NCI-H2227 (cell line): ENCODE results near the gene C1orf35.

Experiments
- DNase-seq: peaks from one replicate; lab custom pipeline; 2025; ENCODE audit not compliant: unreplicated experiment; lab: John Stamatoyannopoulos, UW

Gene C1orf35

DNA sequence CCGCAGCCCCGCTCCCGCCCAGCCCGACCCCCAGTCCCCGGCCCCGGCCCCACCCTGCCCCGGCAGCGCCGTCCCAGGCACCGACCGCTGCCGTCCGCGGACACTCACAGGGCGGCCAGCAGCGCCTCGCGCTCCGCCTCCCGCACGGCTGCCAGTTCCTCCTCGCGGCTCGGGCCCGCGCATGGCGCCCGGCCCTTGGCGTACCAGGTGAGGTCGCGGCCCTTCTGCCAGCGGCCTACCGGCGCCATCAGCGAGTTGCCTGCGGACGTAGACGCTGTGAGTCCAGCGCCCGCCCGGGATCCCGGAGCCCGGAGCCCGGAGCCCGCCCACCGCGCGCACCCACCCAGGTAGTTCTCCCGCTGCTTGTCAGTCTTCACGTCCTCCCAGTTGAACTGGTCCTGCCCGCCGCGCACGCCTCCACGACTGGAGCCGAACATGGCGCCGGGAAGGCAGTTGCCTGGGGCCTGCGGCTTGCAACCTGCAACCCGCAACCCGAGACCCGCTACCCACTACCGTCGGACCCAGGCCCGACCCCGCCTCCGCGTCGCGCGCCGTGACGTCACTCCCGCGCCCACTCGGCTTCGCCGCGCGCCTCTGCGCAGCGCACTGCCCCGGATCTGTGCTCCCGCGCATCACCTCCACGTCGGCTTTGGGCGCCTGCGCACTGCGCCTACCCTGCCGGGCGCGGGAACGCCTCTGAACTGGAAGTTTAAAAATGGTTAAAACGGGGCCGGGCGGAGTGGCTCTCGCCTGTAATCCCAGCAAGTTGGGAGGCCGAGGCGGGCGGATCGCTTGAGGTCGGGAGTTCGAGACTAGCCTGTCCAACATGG lies at the start of gene C1orf35:
Gene C1orf35, minus strand, starts transcription at position 535 of the 830 bp plus-strand sequence. Its CDS starts 98 bp downstream, at position 437.
- peak; percentile 98 for DNase-seq

DNA sequence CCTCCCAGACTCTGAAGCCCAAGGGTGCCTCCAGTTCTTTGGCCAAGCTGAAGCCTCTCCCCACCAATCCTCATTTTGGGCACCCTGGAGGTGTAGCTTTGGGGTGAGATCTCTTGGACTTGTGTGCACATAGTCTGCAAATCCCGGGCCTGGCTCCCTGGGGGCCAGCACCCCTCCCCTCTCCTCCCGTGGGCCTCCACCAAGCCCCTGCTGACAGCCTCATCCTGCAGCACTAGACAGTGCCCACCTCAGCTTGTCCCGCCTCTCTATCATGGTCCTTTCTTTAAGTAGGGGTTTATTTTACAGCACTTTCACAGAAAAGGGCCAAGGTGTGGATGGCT lies 49.8 kb upstream of the C1orf35 start:
- no peak for DNase-seq

DNA sequence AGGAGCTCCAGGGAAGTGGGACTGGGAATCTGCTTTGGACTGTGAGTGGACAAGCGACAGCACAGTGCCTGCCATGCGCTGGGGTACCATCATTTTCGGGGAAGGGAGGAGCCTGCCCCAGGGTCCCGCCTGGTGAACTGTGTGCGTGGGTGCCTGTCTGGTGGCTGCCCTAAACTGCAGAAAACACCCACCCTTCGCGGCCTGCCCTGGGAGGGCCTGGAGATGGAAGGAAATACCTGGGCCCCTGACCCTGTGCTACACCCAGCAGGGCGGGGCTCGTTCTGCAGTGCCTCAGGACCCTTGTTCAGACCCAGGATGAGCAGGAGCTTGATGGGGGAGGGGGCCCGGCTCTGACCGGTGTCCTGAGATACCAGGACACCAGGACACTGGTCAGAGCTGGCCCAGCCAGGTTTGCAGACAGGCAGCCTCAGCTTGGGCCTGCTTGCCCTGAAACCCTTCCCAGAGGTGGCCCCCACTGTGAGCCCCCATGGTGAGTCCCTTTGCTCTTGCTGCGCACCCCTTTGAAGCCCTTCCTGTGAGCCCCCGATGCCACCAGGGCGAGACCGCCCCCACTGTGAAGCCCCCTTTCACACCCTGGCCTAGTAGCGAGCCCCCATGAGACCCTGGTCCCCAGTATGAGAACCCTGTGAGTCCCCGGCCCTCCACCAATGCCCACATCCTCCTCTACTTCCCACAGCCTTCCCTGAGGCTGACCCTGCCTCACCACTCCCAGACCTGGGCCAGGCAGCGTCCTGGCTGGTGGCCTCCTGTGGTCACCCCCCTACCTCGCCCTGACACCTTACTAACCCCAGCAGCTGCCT lies 49.2 kb upstream of the C1orf35 start:
- no peak for DNase-seq

DNA sequence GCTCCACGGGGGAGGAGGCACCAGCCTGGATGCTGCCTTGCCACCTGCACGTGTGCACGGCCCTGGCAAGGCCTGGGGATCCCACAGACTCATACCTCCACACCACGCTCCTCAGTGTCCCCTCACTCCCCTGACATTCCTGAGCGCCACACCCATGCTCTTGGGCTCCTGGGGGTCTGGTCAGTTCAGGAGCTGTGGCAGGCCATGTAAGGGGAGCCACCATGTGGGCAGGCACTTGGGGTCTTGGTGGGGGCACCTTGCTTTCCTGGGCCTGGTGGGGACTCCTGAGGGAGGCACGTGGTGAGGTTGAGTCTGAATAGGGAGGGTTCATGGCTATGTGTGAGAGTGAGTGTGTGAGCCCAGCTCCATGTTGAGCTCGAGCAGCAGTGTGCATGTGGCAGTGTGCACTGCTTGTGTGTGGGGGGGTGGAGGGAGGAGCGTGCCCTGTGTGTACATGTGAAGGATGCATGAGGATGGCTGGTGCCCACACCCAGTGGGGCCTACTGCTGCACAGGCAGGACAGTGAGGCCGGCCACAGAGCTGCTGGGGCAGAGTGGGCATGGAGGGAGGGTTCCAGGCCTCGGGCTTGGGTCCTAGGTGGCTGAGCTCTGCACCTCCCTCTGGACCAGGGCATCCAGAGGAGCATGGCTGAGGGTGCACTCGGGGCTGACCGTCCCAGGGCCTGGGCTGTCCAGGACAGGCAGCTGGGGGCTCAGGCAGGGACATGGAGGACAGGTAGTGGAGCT lies 48.2 kb upstream of the C1orf35 start:
- DNase-seq, result no peak

DNA sequence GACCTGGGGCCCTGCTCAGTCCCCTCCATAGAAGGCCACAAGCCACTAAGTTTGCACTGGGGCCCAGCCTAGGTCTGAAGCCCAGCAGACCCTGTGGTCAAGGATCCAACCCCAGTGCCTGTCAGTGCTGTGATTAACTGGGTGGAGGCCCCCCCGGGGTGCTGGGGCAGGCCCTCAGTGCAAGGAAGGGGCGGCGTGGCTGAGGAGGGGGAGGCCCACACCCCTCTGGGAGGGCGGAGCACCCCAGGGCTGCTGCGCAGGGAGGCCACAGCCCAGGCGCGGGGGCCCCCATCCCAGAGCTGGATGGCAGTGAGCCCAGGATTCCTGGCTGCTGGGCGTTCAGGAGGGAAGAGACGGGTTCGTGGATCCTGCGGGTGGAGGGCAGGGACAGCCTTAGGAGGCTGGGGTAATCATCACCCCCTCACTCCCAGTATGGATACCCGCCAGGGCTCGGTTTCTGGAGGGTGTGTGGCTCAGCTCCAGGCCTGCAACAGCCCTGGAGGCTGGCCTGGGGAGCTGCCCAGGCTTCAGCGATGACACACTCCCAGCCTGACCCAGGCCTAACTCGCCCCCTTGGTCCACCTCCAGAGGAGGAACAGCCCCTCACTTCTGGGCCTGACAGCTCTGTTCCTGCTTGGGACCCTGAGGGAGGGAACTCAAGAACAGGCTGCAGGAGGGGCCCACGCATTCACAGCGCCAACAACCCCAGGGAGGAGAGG lies 47.5 kb upstream of the C1orf35 start:
- no peak for DNase-seq

DNA sequence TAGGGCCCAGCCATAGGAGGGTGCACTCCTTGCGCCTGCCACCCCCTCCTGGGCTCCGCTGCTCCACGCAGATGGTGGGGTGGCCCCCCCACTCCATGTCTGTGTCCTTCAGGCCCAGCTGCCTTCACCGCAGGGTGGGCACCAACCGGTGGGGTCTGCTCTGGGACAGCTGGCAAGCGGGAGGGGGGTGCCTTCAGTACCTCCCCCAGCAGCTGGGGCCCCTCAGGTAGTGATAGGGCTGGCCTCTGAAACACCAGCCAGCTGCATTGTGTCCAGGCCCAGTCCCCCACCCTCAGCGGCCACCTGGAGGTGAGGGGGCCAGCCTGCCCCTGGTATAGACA lies 47.0 kb upstream of the C1orf35 start:
- DNase-seq, result no peak

DNA sequence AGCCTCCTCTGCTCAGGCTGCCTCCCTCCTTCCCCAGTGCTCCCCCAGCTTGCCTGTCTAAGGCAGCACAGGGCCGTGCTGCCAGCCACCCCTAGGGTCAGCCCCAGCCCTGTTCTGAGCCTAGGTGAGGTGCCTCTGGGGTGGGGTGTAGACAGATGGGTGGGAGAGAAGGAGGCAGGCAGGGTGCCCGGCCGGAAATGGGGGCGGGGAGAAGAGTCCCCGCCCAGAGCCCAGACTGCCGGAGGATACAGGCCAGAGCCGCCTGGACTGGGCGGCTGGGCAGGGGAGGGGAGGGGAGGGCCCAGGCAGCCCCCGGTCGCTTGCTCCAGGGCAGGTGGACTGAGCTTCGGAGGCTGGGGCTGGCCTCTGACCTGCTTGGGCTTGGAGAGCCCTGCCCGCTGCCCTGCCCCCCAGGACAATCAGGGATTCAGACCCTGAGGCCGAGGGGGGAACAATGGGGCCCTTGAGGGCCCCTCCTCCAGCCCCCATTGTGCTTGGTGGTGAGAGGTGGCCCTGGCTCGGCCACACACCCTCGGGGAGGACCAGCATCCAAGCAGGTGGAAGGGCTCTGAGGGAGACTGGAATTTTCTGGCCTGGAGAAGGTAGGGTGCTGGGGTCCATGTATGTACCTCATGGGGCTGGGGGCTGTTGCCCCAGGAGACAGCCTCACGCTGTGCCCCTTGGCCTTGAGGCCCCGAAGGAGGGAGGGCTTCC lies 46.4 kb upstream of the C1orf35 start, which contains the start of gene GJC2:
Gene GJC2, plus strand, starts transcription at position 525 of the 714 bp plus-strand sequence. CDS start 7,829 bp downstream, outside the sequence.
- peak; percentile 14 for DNase-seq

DNA sequence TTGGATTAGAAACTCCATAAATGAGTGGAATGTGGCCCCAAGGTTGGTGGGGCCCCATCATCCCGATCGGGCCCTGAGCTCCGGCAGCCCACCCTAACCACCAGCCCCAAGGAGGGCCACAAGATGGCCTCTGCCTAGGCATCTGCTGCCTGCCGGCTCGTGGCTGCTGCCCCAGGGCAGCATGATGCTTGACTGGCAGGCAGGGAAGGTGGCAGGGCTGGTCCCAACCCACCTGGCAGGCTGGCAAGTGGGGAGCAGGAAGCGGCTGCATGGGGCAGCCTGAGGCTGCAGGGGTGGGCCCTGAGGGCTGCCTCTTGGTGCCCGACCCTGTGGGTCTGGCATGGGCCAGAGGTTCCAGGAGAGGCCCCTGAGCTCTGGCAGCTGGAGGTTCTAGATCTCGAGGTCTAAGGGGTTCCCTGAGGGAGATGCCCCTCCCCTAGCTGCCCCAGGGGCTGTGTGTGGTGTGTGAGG lies 45.8 kb upstream of the C1orf35 start:
- no peak for DNase-seq

DNA sequence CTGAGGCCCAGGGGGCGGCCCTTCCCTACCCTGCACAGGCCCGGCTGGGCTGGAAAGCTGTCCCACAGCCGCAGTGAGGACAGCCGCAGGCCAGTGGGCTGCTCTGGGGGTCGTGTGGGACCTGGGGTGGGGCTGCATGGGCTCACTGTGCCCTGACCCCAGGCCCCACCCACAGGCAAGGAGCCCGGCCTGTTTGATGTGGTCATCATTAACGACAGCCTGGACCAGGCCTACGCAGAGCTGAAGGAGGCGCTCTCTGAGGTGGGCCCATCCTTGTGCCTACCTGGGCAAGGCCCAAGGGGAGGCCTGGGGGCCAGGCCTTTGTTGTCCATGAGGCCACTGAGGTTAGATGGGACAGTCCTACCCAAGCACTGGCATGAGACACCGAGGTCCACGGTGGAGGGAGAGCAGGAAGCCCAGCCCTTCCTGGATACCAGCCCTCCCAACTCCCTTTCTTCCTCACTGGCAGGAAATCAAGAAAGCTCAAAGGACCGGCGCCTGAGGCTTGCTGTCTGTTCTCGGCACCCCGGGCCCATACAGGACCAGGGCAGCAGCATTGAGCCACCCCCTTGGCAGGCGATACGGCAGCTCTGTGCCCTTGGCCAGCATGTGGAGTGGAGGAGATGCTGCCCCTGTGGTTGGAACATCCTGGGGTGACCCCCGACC lies 45.2 kb upstream of the C1orf35 start:
- no peak for DNase-seq

DNA sequence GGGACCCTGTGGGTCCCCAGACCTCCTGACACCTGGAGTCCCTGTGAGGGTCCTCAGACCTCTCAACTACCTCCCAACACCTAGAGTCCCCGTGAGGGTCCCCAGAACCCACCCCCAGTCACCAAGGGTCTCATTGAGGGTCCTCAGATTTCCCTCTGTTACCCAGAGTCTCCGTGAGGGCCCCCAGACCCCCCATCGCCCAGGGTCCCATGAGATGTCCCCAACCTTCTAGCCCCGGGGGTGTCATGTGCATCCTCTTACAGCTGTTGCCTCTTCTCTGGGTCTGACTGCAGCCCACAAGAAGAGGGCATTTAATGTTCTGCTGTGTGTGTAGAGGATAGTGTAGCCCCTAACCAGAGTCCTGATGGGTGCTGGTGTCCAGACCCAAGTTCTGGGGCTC lies 44.6 kb upstream of the C1orf35 start:
- DNase-seq, result no peak

DNA sequence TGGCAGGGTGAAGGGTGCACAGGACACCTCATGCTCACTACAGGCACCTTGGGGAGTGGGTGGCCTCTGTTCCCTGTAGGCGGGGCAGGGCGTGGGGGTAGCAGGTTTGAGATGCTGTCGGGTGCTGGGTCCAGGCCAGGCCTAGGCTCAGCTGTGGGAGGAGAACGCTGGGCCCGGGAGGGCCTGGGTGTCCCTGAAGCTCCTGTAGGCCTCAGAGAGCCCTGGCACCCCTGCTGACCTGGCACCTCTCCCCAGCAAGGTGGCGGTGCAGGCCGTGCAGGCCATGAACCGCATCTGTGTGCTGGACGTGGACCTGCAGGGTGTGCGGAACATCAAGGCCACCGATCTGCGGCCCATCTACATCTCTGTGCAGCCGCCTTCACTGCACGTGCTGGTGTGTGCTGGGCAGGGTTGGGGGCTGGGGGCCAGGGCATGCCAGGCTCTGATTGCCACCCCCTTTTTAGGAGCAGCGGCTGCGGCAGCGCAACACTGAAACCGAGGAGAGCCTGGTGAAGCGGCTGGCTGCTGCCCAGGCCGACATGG lies 44.1 kb upstream of the C1orf35 start:
- DNase-seq, result no peak

DNA sequence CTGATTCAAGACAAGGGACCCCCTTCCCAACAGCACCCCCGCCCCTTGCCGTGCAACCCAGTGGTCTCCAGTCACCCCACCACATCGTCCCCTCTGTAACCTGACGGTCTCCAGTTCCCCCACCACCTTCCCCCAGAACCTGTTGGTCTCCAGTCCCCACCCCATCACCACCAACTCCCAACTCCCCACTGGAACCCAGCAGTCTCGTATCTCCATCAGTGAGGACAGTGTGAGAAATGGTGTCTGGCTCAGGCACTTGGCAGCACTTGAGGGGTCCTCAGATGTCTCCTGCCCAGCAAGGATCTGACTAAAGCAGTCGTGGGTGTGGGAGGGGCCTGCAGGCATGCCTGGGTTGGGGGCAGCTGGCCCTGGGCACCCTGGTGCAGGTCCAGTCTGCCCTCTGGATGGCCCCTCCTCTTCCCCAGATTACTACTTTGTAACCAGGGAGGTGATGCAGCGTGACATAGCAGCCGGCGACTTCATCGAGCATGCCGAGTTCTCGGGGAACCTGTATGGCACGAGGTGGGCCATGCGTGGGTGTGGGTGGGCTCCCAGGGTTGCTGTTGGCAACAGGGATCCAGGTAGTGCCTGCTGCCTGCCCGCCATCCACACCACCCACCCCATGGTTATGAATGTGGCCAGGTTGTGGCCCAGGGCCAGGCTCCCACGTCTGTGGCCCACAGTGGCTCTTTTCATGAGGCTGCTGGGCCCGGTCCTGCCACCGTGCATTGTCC lies 43.5 kb upstream of the C1orf35 start:
- DNase-seq, result no peak

DNA sequence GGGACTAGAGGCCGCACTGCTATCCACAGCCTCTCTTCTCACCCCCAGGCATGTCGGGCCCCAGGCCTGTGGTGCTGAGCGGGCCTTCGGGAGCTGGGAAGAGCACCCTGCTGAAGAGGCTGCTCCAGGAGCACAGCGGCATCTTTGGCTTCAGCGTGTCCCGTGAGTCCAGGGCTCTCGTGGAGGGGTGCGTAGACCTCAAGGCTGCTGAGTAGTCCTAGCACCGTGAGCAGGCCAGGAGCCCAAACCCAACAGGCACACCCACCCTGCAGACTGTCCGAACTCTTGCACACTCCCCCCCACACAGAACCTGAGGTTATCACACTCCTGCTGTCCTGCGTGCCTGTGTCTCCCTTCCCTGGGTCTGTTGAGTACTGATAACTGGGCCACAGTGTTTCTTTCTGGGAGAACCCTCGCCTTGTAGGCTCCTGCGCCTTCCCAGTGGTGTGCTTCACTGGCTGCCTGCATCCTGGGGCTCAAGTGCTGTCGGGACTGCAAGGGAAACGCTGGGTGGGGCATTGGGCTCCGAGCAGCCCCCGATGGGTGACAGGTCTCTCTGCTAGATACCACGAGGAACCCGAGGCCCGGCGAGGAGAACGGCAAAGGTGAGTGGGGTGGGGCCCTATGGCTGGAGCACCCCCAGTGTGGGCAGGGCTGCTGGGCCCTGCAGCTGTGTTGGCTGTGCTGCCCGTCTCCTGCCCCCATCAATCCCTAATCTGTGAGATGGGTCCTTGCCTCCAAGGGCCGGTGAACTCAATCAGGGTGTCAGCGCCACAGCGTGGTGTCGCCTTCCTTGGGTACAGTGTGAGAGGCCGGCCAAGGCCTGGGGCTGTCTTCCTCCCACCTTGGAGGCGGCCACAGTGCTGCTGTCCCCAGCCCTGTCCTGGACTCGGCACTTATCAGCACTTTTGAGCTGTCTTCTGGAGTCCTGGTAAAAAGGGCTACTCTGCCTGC lies 42.6 kb upstream of the C1orf35 start:
- no peak for DNase-seq

DNA sequence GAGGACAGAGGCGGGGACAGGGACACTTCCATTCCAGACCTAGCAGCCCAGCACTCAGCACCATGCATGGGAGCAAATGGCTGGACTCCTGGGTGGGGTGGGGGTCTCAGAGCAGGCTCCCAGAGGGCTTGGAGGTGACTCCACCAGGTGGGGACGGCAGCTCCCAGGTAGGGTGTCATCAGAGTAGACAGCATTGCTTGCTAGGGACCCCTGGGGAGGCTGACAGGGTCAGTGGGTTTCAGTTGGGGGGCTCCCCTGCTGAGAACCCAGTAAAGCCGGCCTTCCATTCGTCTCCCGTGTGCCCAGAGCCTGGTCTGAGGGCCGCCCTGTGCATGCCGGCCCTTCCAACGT lies 41.8 kb upstream of the C1orf35 start:
- no peak for DNase-seq

DNA sequence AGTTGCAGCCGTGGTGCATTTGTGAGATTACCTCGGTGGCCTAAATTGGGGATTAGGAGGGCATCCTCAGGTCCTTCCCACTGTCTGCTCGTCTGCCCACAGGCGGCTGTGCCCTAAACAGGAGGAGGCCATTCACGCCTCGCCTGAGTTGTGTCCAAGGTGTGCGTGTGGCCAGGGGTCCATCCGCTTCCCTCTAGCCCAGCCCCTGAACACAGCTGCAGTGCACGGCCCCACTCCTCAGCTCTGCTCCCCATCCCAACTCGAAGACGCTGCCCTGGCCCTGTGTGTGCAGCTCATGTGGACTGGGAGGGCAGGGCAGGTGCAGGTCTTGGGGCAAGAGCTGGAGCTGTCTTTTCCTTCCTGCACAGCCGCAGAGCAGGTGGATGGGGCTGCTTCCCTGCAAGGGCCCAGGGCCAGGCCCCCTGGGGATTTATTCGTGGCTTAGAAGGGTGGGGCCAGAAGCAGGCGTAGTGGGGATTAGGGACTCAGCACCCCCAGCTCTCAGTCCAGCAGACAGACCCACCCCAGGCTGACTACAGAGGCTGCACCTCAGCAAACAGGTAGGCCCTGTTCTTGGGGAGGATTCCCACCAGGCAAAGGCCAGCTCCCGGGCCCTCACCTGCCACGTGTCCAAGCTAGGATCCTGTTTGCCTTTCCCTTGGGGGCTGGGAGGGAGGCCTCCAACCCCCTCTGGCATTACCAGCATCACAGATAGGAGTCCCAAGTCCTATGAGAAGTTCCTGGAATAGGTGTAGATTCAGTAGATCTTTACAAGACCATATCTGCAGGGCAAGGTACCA lies 41.3 kb upstream of the C1orf35 start:
- DNase-seq, result no peak

DNA sequence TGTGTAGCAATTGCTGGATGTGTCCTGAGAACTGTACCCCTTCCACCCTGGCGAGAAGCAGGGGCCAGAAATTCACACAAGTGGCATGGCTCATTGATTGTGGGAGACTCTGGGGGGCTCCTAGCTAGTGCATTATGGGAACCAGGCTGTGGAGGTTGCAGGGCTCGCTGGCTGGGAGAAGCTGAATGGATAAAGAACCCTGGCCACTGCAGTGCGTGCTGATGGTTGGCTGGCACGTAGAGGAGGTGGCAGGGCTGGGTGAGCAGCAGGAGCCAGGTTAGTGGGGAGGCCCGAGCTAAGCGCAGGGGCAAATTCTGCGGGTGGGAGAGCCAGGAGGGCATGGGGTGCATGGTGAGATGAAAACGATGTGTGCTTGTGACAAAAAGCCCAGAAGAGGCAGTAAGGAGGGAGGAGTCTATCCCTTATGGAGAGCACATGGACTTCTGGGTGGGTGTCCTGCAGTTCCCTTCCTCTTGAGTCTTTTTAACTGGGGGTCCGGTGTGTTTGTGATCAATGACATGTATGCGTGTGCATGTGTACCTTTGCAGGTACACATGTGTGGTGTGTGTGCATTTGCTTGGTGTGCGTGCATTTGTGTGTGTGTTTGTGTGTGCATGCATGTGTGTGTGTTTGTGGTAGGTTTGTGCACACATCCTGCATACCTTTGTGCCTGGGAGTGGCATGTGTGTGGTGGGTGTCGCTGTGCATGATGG lies 40.5 kb upstream of the C1orf35 start:
- no peak for DNase-seq
